BLaER1 (cell line): ENCODE data around the gene WDR1.

Source experiments
- H3K27ac ChIP-seq: shearing (Covaris generic); formaldehyde crosslinking; 2 replicates; pipeline ENCODE4 v1.8.1; 2022
- H3K27me3 ChIP-seq: shearing (Covaris generic); formaldehyde crosslinking; 2 replicates; pipeline ENCODE4 v1.8.1; 2022
- H3K36me3 ChIP-seq: shearing (Covaris generic); formaldehyde crosslinking; 2 replicates; pipeline ENCODE4 v1.8.1; 2022
- H3K4me1 ChIP-seq: shearing (Covaris generic); formaldehyde crosslinking; 2 replicates; pipeline ENCODE4 v1.8.1; 2022
- H3K4me2 ChIP-seq: shearing (Covaris generic); formaldehyde crosslinking; 2 replicates; pipeline ENCODE4 v1.8.1; 2022
- H3K4me3 ChIP-seq: shearing (Covaris generic); formaldehyde crosslinking; 2 replicates; pipeline ENCODE4 v1.8.1; 2022
- H3K9ac ChIP-seq: shearing (Covaris generic); formaldehyde crosslinking; 2 replicates; pipeline ENCODE4 v1.8.1; 2022
- H3K9me3 ChIP-seq: shearing (Covaris generic); formaldehyde crosslinking; 2 replicates; pipeline ENCODE4 v1.8.1; 2022
- H4K20me1 ChIP-seq: shearing (Covaris generic); formaldehyde crosslinking; 2 replicates; pipeline ENCODE4 v1.8.1; 2022
- Cebpa-rat ChIP-seq: shearing (Covaris generic); IDR thresholded peaks from 2 replicates; pipeline ENCODE4 v1.8.1; 2022

WDR1 gene

GRCh38 chr4:10087152-10087791 lies 29.3 kb downstream of the WDR1 start:
- Histone ChIP-seq H3K4me3 (no peak overlapping the region), H3K36me3 (peaks cover 100% of the 10 kb centered on the region), H3K27ac (peak overlapping the region; percentile 38), H3K9ac (no peak overlapping the region), H4K20me1 (peaks cover 89% of the 10 kb centered on the region), H3K27me3 (no peaks in the 10 kb centered on the region), H3K9me3 (no peaks in the 10 kb centered on the region), H3K4me2 (no peak overlapping the region), H3K4me1 (peaks cover 38% of the 10 kb centered on the region)
- no peak for TF ChIP-seq Cebpa-rat

GRCh38 chr4:10086506-10087120 lies 30.0 kb downstream of the WDR1 start:
- Histone ChIP-seq H3K9me3 (no peaks in the 10 kb centered on the region), H3K27ac (no peak overlapping the region), H3K4me2 (no peak overlapping the region), H3K27me3 (no peaks in the 10 kb centered on the region), H3K4me3 (no peak overlapping the region), H3K4me1 (peaks cover 32% of the 10 kb centered on the region), H4K20me1 (peaks cover 90% of the 10 kb centered on the region), H3K9ac (no peak overlapping the region), H3K36me3 (peaks cover 100% of the 10 kb centered on the region)
- no peak for TF ChIP-seq Cebpa-rat

GRCh38 chr4:10085828-10086505 lies 30.6 kb downstream of the WDR1 start:
- H3K9me3 ChIP-seq = no peaks in the 10 kb centered on the region
- no peak for TF ChIP-seq Cebpa-rat
- H3K4me1 ChIP-seq = peaks cover 25% of the 10 kb centered on the region
- no peaks in the 10 kb centered on the region for H3K27me3 ChIP-seq
- no peak overlapping the region for H3K27ac ChIP-seq
- H4K20me1 ChIP-seq = peaks cover 85% of the 10 kb centered on the region
- H3K36me3 ChIP-seq = peaks cover 99% of the 10 kb centered on the region
- no peak overlapping the region for H3K9ac ChIP-seq
- H3K4me2 ChIP-seq = no peak overlapping the region
- H3K4me3 ChIP-seq = no peak overlapping the region

- peaks cover 99% of the 10 kb centered on the region for H3K36me3 ChIP-seq
- H3K27me3 ChIP-seq = no peaks in the 10 kb centered on the region
- peaks cover 19% of the 10 kb centered on the region for H3K4me1 ChIP-seq
- H3K27ac ChIP-seq = no peak overlapping the region
- no peak overlapping the region for H3K9ac ChIP-seq
- no peaks in the 10 kb centered on the region for H3K9me3 ChIP-seq
- no peak for TF ChIP-seq Cebpa-rat
- H3K4me2 ChIP-seq = no peak overlapping the region
- no peak overlapping the region for H3K4me3 ChIP-seq
- peaks cover 84% of the 10 kb centered on the region for H4K20me1 ChIP-seq
Measured at GRCh38 chr4:10085386-10085785, 31.2 kb downstream of the WDR1 start.

GRCh38 chr4:10084651-10085358 lies 31.8 kb downstream of the WDR1 start:
- no peak overlapping the region for H3K9ac ChIP-seq
- peaks cover 82% of the 10 kb centered on the region for H4K20me1 ChIP-seq
- H3K4me3 ChIP-seq = no peak overlapping the region
- no peak overlapping the region for H3K4me2 ChIP-seq
- H3K27me3 ChIP-seq = no peaks in the 10 kb centered on the region
- peaks cover 13% of the 10 kb centered on the region for H3K4me1 ChIP-seq
- 0 out of 2 replicates have a peak overlapping the region, but pooled peaks have one; percentile 1 for H3K27ac ChIP-seq
- no peaks in the 10 kb centered on the region for H3K9me3 ChIP-seq
- peaks cover 99% of the 10 kb centered on the region for H3K36me3 ChIP-seq
- TF ChIP-seq Cebpa-rat = no peak

- no peaks in the 10 kb centered on the region for H3K9me3 ChIP-seq
- peaks cover 82% of the 10 kb centered on the region for H4K20me1 ChIP-seq
- no peak for TF ChIP-seq Cebpa-rat
- H3K4me1 ChIP-seq = peaks cover 10% of the 10 kb centered on the region; the same call in 1 of the 2 replicates
- no peak overlapping the region for H3K9ac ChIP-seq
- no peak overlapping the region for H3K4me3 ChIP-seq
- no peaks in the 10 kb centered on the region for H3K27me3 ChIP-seq
- peak overlapping the region; percentile 30; the same call in 1 of the 2 replicates for H3K27ac ChIP-seq
- peaks cover 99% of the 10 kb centered on the region for H3K36me3 ChIP-seq
- H3K4me2 ChIP-seq = no peak overlapping the region
Measured at GRCh38 chr4:10083861-10084641, 32.5 kb downstream of the WDR1 start.

- H3K27ac ChIP-seq = no peak overlapping the region
- TF ChIP-seq Cebpa-rat = no peak
- H3K4me2 ChIP-seq = no peak overlapping the region
Measured at GRCh38 chr4:10083331-10083771, 33.2 kb downstream of the WDR1 start.

GRCh38 chr4:10082459-10083272 lies 33.9 kb downstream of the WDR1 start:
- peaks cover 87% of the 10 kb centered on the region for H4K20me1 ChIP-seq

More at GRCh38 chr4:10083331-10083771, 33.2 kb downstream of the WDR1 start:
- Histone ChIP-seq H3K9me3 (no peaks in the 10 kb centered on the region), H4K20me1 (peaks cover 82% of the 10 kb centered on the region), H3K9ac (no peak overlapping the region), H3K36me3 (peaks cover 99% of the 10 kb centered on the region), H3K27me3 (no peaks in the 10 kb centered on the region), H3K4me1 (0 out of 2 replicates have a peak, but pooled peaks cover 8% of the 10 kb centered on the region), H3K4me3 (no peak overlapping the region)

More at GRCh38 chr4:10082459-10083272, 33.9 kb downstream of the WDR1 start:
- Histone ChIP-seq H3K4me2 (no peak overlapping the region), H3K9ac (no peak overlapping the region), H3K36me3 (peaks cover 99% of the 10 kb centered on the region), H3K27me3 (no peaks in the 10 kb centered on the region), H3K4me3 (no peak overlapping the region), H3K9me3 (no peaks in the 10 kb centered on the region), H3K4me1 (peaks cover 8% of the 10 kb centered on the region; the same call in 1 of the 2 replicates), H3K27ac (peak overlapping the region; percentile 30; the same call in 1 of the 2 replicates)
- no peak for TF ChIP-seq Cebpa-rat
